Measurements from ENCODE around the gene NCOA3.
"Not testable (repeated sequence)": the region's sequence is repeated elsewhere in the genome, so short reads cannot be mapped to it uniquely, and the experiment has no call there.

NCOA3 gene

GRCh38 chr20:47500554-47500953 lies 1.1 kb upstream of the NCOA3 start:
- in situ Hi-C loops (cut with HindIII; ENCODE audit: low sequenced_read_pairs), result no loop called here
- DNase-seq (ENCODE audit: low read depth), result no peak
- H3K4me3 ChIP-seq (ENCODE audit: low read depth, low read length), result no peak overlapping the region
- no peak for TF ChIP-seq CTCF (IDR thresholded peaks at IDR 0.05; ENCODE audit: low read depth, low read length, missing control alignments)

- in situ Hi-C loops (cut with HindIII; ENCODE audit: low sequenced_read_pairs), result no loop called here
- peak overlapping the region; percentile 98 for H3K4me3 ChIP-seq (ENCODE audit: low read depth, low read length)
- no peak for TF ChIP-seq CTCF (IDR thresholded peaks at IDR 0.05; ENCODE audit: low read depth, low read length, missing control alignments)
- DNase-seq (ENCODE audit: low read depth), result no peak
Measured at GRCh38 chr20:47501116-47501481, 588 bp upstream of the NCOA3 start.

GRCh38 chr20:47502271-47503239 lies 868 bp downstream of the NCOA3 start:
- peak; percentile 11 for DNase-seq (ENCODE audit: low read depth)
- in situ Hi-C loops (cut with HindIII; ENCODE audit: low sequenced_read_pairs), result no loop called here
- no peak for TF ChIP-seq CTCF (IDR thresholded peaks at IDR 0.05; ENCODE audit: low read depth, low read length, missing control alignments)
- peak overlapping the region; percentile 98 for H3K4me3 ChIP-seq (ENCODE audit: low read depth, low read length)

- no peak for DNase-seq (ENCODE audit: low read depth)
- peak overlapping the region; percentile 98 for H3K4me3 ChIP-seq (ENCODE audit: low read depth, low read length)
- no peak for TF ChIP-seq CTCF (IDR thresholded peaks at IDR 0.05; ENCODE audit: low read depth, low read length, missing control alignments)
- in situ Hi-C loops (cut with HindIII; ENCODE audit: low sequenced_read_pairs), result no loop called here
Measured at GRCh38 chr20:47503685-47504084, 2.0 kb downstream of the NCOA3 start.

GRCh38 chr20:47506335-47506734 lies 4.6 kb downstream of the NCOA3 start:
- TF ChIP-seq CTCF (IDR thresholded peaks at IDR 0.05; ENCODE audit: low read depth, low read length, missing control alignments), result no peak
- H3K4me3 ChIP-seq (ENCODE audit: low read depth, low read length), result no peak overlapping the region
- no peak for DNase-seq (ENCODE audit: low read depth)
- in situ Hi-C loops (cut with HindIII; ENCODE audit: low sequenced_read_pairs), result no loop called here

GRCh38 chr20:47506850-47507249 lies 5.2 kb downstream of the NCOA3 start:
- no peak overlapping the region for H3K4me3 ChIP-seq (ENCODE audit: low read depth, low read length)
- in situ Hi-C loops (cut with HindIII; ENCODE audit: low sequenced_read_pairs), result no loop called here
- no peak for TF ChIP-seq CTCF (IDR thresholded peaks at IDR 0.05; ENCODE audit: low read depth, low read length, missing control alignments)
- no peak for DNase-seq (ENCODE audit: low read depth)

GRCh38 chr20:47507275-47507981 lies 5.7 kb downstream of the NCOA3 start:
- H3K4me3 ChIP-seq (ENCODE audit: low read depth, low read length); in situ Hi-C loops (cut with HindIII; ENCODE audit: low sequenced_read_pairs); DNase-seq (ENCODE audit: low read depth): not testable (repeated sequence)
